ENCODE measurements around the gene DIDO1.

DIDO1 gene

DNA sequence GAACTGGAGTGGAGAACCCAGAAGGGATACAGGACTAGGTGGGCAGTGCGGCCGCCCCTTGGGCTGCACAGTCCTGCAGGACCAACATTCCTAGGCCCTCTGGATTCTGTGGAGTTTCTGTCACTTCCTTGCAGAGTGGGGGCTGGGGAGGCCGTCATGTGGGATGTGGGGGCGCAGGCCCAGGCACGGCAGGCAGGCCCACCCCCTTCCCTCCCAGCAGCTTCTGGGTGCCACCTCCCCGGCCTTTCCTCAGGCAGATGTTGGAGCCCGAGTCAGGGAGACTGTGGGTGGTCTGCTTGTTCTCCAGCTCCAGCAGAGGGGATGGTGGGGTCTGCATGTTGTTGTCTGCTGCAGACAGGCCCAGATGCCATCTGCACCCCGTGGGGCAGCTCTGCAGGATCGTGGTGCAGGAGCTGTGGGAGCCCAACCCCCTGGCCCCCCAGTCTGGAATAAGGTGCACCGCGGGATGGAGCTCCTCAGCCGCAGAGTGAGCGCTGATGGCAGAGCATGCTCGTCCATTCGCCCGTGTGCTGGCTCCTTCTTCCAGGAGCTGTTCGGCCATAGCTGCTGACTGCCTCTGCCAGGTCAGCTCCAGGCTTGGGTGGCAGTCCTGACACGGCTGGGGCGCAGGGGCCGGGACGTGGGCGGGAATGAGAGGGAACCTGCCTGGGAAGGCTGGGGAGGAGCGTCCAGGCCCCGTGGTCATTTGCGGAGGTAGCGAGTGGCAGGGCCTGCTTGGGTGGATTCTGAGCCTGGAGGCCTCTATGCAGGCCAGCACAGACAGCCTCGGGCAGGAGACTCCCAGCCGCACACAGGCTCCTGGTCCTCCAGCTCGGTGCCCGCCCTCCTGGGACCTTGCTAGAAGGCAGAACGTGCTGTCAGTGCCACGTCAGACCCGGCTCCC, 44.3 kb upstream of the DIDO1 start:
- no peak for DNase-seq (ENCODE audit: low read depth)
- TF ChIP-seq, protein P1, sequence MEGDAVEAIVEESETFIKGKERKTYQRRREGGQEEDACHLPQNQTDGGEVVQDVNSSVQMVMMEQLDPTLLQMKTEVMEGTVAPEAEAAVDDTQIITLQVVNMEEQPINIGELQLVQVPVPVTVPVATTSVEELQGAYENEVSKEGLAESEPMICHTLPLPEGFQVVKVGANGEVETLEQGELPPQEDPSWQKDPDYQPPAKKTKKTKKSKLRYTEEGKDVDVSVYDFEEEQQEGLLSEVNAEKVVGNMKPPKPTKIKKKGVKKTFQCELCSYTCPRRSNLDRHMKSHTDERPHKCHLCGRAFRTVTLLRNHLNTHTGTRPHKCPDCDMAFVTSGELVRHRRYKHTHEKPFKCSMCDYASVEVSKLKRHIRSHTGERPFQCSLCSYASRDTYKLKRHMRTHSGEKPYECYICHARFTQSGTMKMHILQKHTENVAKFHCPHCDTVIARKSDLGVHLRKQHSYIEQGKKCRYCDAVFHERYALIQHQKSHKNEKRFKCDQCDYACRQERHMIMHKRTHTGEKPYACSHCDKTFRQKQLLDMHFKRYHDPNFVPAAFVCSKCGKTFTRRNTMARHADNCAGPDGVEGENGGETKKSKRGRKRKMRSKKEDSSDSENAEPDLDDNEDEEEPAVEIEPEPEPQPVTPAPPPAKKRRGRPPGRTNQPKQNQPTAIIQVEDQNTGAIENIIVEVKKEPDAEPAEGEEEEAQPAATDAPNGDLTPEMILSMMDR (IDR thresholded peaks at IDR 0.05; ENCODE audit: low read depth, low read length, missing control alignments), result no peak
- no peak overlapping the region for H3K4me3 ChIP-seq (ENCODE audit: low read depth, low read length)

DNA sequence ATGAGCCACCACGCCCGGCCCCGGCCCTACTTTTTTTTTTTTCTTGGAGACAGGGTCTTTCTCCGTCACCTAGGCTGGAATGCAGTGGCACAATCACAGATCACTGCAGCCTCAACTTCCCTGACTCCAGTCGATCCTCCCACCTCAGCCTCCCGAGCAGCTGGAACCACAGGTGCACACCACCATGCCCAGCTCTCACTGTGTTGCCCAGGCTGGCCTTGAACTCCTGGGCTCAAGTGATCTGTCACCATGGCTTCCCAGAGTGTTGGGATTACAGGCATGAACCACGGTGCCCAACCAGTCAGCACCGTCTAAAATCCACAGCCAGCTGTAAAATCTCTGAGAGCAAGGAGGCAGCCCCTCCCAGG, 43.6 kb upstream of the DIDO1 start:
- TF ChIP-seq, protein P1 (IDR thresholded peaks at IDR 0.05; ENCODE audit: low read depth, low read length, missing control alignments), result no peak
- H3K4me3 ChIP-seq (ENCODE audit: low read depth, low read length), result no peak overlapping the region
- DNase-seq (ENCODE audit: low read depth), result no peak

DNA sequence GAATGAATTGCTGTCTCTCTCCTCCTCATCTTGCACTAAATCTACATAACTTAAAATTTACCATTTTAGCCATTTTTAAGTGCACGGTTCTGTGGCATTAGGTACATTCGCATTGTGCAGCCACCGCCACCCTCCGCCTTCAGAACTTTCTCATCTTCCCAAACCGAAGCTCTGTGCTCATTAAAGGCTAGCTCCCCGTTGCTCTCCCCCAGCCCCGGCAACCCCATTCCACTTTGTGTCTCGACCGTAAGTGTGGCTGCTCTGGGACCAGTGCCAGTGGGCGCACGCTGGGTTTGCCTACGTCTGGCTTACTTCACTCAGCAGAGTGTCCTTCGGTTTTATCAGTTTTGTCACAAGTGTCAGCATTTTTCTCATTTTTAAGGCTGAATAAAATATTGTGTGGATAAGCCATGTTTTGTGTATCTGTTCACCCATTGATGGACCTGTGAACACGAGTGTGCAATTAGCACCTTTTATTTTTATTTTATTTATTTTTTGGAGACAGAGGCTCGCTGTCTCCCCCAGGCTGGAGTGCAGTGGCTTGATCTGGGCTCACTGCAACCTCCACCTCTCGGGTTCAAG, 43.0 kb upstream of the DIDO1 start:
- TF ChIP-seq, protein P1 (IDR thresholded peaks at IDR 0.05; ENCODE audit: low read depth, low read length, missing control alignments), result no peak
- no peak for DNase-seq (ENCODE audit: low read depth)
- H3K4me3 ChIP-seq (ENCODE audit: low read depth, low read length), result no peak overlapping the region

DNA sequence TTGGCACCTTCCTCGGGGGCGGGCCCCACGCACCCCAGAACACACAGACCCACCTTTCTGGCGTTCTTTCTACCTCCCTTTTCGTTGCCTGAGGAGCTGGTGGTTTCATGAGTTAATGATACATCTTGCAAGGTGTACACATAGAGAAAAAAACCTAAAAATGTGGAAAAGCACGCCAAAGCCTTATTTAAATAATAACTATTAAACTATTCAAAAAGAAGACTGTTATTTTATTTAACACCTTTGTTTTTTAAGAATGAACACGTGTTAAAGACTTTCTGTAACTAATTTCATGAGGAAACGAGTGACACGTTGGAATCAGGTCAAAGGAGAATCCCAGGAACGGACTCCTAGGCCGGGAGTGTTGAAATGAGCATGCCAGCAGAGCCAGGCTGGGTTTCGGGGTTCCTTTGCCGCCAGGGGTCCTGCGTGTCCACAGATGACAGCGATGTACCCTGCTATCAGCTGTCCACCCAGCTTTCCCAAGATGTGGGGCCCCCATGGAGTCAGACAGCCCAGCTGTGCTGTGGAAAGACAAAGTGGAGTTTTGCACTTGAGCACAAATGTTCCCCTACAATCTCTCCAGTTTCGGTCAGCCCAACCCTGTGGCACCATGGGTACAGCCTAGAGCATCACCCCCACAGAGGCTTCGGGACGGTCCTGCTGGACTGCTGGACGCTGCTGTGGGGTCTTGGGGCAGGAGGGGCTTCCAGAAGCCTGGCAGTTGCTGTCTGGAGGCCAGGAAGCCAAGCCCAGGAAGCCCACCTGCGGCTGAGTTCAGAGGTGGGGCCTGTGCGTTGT, 42.3 kb upstream of the DIDO1 start:
- TF ChIP-seq, protein P1 (IDR thresholded peaks at IDR 0.05; ENCODE audit: low read depth, low read length, missing control alignments), result no peak
- no peak overlapping the region for H3K4me3 ChIP-seq (ENCODE audit: low read depth, low read length)
- DNase-seq (ENCODE audit: low read depth), result no peak

DNA sequence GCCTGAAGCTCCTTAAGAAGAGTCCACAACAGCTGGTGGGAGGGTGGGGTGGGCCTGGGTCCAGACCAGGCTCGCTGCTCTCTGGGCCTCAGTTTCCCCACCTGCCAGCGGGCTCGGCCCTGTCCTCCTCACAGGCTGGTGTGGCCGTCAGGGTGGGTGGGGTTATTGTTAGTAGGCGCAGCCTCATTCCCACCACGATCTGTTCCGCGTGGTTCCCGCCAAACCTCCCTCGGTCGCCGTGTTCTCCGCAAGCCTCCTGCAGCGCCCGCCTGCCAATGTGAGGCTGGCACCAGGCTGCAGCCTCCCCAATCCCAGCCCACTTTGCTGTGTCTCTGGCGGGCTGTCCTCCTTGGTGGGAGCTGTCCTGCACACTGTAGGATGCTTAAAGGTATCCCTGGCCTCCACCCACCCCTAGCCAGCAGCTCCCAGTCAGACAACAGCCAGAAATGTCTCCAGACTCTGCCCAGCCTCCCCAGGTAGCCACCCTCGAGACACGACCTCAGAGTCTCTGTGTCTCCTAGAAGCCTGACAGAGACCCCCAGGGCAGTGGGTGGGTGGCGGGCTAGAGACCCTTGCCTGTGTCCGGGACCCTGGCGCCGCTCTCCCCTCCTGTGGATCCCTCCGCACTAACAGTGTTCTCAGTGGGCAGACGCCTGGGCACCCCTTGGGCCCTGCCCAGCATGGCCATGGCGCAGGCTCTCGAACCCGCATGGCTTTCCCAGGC, 41.5 kb upstream of the DIDO1 start:
- no peak overlapping the region for H3K4me3 ChIP-seq (ENCODE audit: low read depth, low read length)
- DNase-seq (ENCODE audit: low read depth), result no peak
- TF ChIP-seq, protein P1 (IDR thresholded peaks at IDR 0.05; ENCODE audit: low read depth, low read length, missing control alignments), result no peak

DNA sequence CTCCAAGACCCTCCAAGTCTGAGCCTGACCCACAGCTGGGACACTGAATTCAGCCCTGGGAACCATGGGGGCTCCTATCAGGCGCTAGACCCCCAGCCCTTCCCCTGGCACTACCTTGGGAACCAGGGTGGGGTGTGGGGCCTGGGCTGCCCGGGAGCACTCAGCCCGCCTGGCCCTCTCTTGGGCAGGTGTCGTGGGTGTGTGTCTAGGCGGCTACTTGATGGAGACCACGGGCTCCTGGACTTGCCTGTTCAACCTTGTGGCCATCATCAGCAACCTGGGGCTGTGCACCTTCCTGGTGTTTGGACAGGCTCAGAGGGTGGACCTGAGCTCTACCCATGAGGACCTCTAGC, 40.8 kb upstream of the DIDO1 start:
- no peak overlapping the region for H3K4me3 ChIP-seq (ENCODE audit: low read depth, low read length)
- TF ChIP-seq, protein P1 (IDR thresholded peaks at IDR 0.05; ENCODE audit: low read depth, low read length, missing control alignments), result no peak
- no peak for DNase-seq (ENCODE audit: low read depth)
